Mesendoderm (in vitro differentiated cells): Measurements from ENCODE around the gene GBF1.
A peak's percentile ranks its signal among the peaks of the same experiment; 100 is the strongest.

ENCODE experiments used
- DNase-seq: peaks from one replicate; pipeline ENCODE4 v3.0.0; 2013
- H2AK5ac ChIP-seq: 2 replicates; pipeline ENCODE4 v1.6.1; 2013; ENCODE audit warnings: low read length, inconsistent platforms
- H2BK120ac ChIP-seq: 2 replicates; pipeline ENCODE4 v1.6.1; 2013; ENCODE audit warnings: low read depth, mild to moderate bottlenecking, low read length, moderate library complexity, mixed read lengths
- H2BK15ac ChIP-seq: replicated peaks from 2 replicates; pipeline ENCODE4 v1.6.1; 2013; ENCODE audit warnings: low read depth, mild to moderate bottlenecking, moderate library complexity
- H2BK5ac ChIP-seq: 2 replicates; pipeline ENCODE4 v1.6.1; 2013; ENCODE audit warnings: low read length, inconsistent platforms
- H3K18ac ChIP-seq: 2 replicates; pipeline ENCODE4 v1.6.1; 2013; ENCODE audit warnings: mild to moderate bottlenecking, low read length, mixed read lengths
- H3K23ac ChIP-seq: one replicate; pipeline ENCODE4 v1.6.1; 2013; ENCODE audit warnings: low read length
- H3K27ac ChIP-seq: 2 replicates; pipeline ENCODE4 v1.5.1; 2013; ENCODE audit warnings: low read depth, mild to moderate bottlenecking, inconsistent platforms, low read length, moderate library complexity
- H3K27me3 ChIP-seq: 2 replicates; pipeline ENCODE4 v1.6.1; 2013; ENCODE audit warnings: low read length, control low read depth, mild to moderate bottlenecking, inconsistent platforms; ENCODE audit not compliant: insufficient read depth, poor library complexity
- H3K36me3 ChIP-seq: 2 replicates; pipeline ENCODE4 v1.6.1; 2013; ENCODE audit warnings: low read length, inconsistent platforms; ENCODE audit not compliant: control insufficient read depth, insufficient read depth
- H3K4ac ChIP-seq: one replicate; pipeline ENCODE4 v1.6.1; 2013; ENCODE audit warnings: low read depth, mild to moderate bottlenecking, low read length, moderate library complexity
- H3K4me1 ChIP-seq: 2 replicates; pipeline ENCODE4 v1.6.1; 2013; ENCODE audit warnings: low read depth, low read length, inconsistent platforms; ENCODE audit not compliant: control insufficient read depth
- H3K4me2 ChIP-seq: 2 replicates; pipeline ENCODE4 v1.6.1; 2013; ENCODE audit warnings: low read length
- H3K4me3 ChIP-seq: 2 replicates; pipeline ENCODE4 v1.5.1; 2013; ENCODE audit warnings: mild to moderate bottlenecking, low read length
- H3K56ac ChIP-seq: one replicate; pipeline ENCODE4 v1.6.1; 2013; ENCODE audit warnings: low read length
- H3K79me1 ChIP-seq: 2 replicates; pipeline ENCODE4 v1.6.1; 2013; ENCODE audit warnings: low read length, inconsistent platforms
- H3K79me2 ChIP-seq: 2 replicates; pipeline ENCODE4 v1.6.1; 2013; ENCODE audit warnings: mild to moderate bottlenecking, low read length; ENCODE audit not compliant: control insufficient read depth, insufficient read depth
- H3K9ac ChIP-seq: 2 replicates; pipeline ENCODE4 v1.6.1; 2013; ENCODE audit warnings: low read length, inconsistent platforms
- H4K5ac ChIP-seq: one replicate; pipeline ENCODE4 v1.6.1; 2013; ENCODE audit warnings: low read length
- H4K8ac ChIP-seq: one replicate; pipeline ENCODE4 v1.6.1; 2013; ENCODE audit warnings: low read depth, mild to moderate bottlenecking, control low read depth, low read length, moderate library complexity
- WGBS: extraction: QIAGEN DNeasy Blood & Tissue Kit; methylation state at CpG from one replicate; pipeline ENCODE4 v1.1.7; 2013; ENCODE audit warnings: low lambda C conversion rate, missing lambda C conversion rate; ENCODE audit not compliant: insufficient coverage; ENCODE audit errors: extremely low coverage; 5-methylcytosine and 5-hydroxymethylcytosine counted together

The GBF1 gene

GRCh38 chr10:102235598-102235920, 9.8 kb upstream of the GBF1 start:
- H3K4ac ChIP-seq, result no peak overlapping the region
- H2BK15ac ChIP-seq, result no peak overlapping the region
- no peak overlapping the region for H3K23ac ChIP-seq
- no peak overlapping the region for H3K27ac ChIP-seq
- H3K9ac ChIP-seq, result no peak overlapping the region
- H2BK5ac ChIP-seq, result no peak overlapping the region
- H3K79me2 ChIP-seq, result no peaks in the 10 kb centered on the region
- H2AK5ac ChIP-seq, result no peak overlapping the region
- H4K5ac ChIP-seq, result no peak overlapping the region
- H3K56ac ChIP-seq, result no peak overlapping the region
- H2BK120ac ChIP-seq, result no peak overlapping the region
- no CpG with 5 or more reads among the region's 1 CpG for WGBS
- DNase-seq, result no peak
- peaks cover 44% of the 10 kb centered on the region for H3K27me3 ChIP-seq
- H3K18ac ChIP-seq, result no peak overlapping the region
- no peaks in the 10 kb centered on the region for H3K36me3 ChIP-seq
- H3K4me2 ChIP-seq, result no peak overlapping the region
- no peaks in the 10 kb centered on the region for H3K79me1 ChIP-seq
- no peaks in the 10 kb centered on the region for H3K4me1 ChIP-seq
- no peak overlapping the region for H3K4me3 ChIP-seq
- no peak overlapping the region for H4K8ac ChIP-seq

GRCh38 chr10:102236006-102236405, 9.3 kb upstream of the GBF1 start:
- H3K27me3 ChIP-seq, result peaks cover 48% of the 10 kb centered on the region
- no peaks in the 10 kb centered on the region for H3K36me3 ChIP-seq
- no peak overlapping the region for H3K9ac ChIP-seq

DNA sequence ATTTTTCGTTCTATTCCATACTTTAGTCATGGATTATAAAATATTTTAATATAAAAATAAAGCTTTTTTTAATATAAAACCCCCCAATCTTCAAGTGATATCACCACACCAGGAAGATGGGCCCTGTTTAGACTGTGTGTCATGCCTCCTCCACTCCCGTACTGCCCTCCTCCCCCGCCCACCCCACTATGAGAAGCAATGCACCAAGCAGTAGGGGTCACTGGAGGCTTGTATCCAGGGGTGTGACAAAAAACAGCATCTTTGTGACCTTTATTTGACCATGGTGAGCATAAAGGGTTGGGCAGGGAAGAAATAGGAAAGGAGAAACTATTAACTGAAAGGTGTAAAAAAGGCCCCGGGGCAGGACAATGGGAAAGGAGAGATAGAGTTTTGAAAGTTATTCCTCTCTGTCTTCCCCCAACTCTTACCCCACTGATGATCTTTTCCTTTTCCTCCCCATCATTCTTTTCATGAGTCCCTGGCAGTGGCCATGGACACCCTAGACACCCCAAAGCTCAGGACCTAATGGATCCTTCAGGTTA, 7.5 kb upstream of the GBF1 start:
- no peak overlapping the region for H3K27ac ChIP-seq
- no peak overlapping the region for H2AK5ac ChIP-seq
- H3K18ac ChIP-seq, result no peak overlapping the region
- no CpG with 5 or more reads among the region's 4 CpGs for WGBS
- H2BK120ac ChIP-seq, result no peak overlapping the region
- no peak overlapping the region for H3K4me2 ChIP-seq
- no peaks in the 10 kb centered on the region for H3K36me3 ChIP-seq
- no peak overlapping the region for H2BK5ac ChIP-seq
- no peak overlapping the region for H3K23ac ChIP-seq
- H2BK15ac ChIP-seq, result no peak overlapping the region
- no peak overlapping the region for H4K5ac ChIP-seq
- peaks cover 43% of the 10 kb centered on the region for H3K27me3 ChIP-seq
- no peak overlapping the region for H3K9ac ChIP-seq
- no peak overlapping the region for H3K56ac ChIP-seq
- no peak for DNase-seq
- peaks cover 2% of the 10 kb centered on the region for H3K4me1 ChIP-seq
- no peak overlapping the region for H4K8ac ChIP-seq
- H3K79me2 ChIP-seq, result no peaks in the 10 kb centered on the region
- no peaks in the 10 kb centered on the region for H3K79me1 ChIP-seq
- no peak overlapping the region for H3K4ac ChIP-seq
- no peak overlapping the region for H3K4me3 ChIP-seq

More at GRCh38 chr10:102236006-102236405, 9.3 kb upstream of the GBF1 start:
- H3K23ac ChIP-seq, result no peak overlapping the region
- H3K27ac ChIP-seq, result no peak overlapping the region
- H2BK15ac ChIP-seq, result no peak overlapping the region
- no peaks in the 10 kb centered on the region for H3K79me1 ChIP-seq
- WGBS, result no CpG with 5 or more reads among the region's 8 CpGs
- H2BK120ac ChIP-seq, result no peak overlapping the region
- no peak overlapping the region for H2BK5ac ChIP-seq
- H3K4me2 ChIP-seq, result no peak overlapping the region
- no peaks in the 10 kb centered on the region for H3K4me1 ChIP-seq
- H4K8ac ChIP-seq, result no peak overlapping the region
- no peak overlapping the region for H3K4me3 ChIP-seq
- no peak overlapping the region for H3K4ac ChIP-seq
- H3K79me2 ChIP-seq, result no peaks in the 10 kb centered on the region
- H3K56ac ChIP-seq, result no peak overlapping the region
- no peak overlapping the region for H2AK5ac ChIP-seq
- no peak overlapping the region for H3K18ac ChIP-seq
- no peak overlapping the region for H4K5ac ChIP-seq
- no peak for DNase-seq

DNA sequence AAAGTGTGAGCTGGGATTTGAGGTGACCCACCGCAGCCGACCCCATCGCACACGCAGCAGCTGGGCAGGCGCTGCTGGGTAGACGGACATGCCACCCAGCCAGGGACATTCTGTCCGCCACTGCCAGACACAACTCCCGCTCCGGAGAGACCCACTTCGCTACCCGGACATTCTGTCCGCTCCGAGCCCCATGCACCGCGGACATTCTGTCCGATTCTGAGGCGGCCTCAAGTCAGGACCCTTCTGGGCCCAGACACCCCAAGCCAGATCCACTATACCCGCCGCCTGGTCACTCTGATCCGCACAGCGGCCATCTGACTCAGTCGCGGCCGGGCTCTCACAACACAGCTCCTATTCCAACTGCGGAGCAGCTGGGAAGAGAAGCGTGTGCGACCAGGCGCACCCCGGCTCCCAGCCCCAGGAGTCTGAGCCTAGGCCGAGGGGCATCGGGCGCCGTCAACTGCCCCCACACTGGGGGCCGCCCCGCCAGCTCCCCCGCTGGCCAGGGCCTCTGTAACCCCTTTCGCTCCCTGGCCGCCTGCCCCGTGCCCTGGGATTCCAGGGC, 4.8 kb upstream of the GBF1 start:
- H4K8ac ChIP-seq, result no peak overlapping the region
- no CpG with 5 or more reads among the region's 39 CpGs for WGBS
- H3K9ac ChIP-seq, result peak overlapping the region; percentile 60
- no peak overlapping the region for H2BK5ac ChIP-seq
- peaks cover 5% of the 10 kb centered on the region for H3K4me1 ChIP-seq
- DNase-seq, result no peak
- H2BK120ac ChIP-seq, result no peak overlapping the region
- no peak overlapping the region for H3K23ac ChIP-seq
- H3K36me3 ChIP-seq, result no peaks in the 10 kb centered on the region
- H3K27ac ChIP-seq, result no peak overlapping the region
- H3K4ac ChIP-seq, result no peak overlapping the region
- H2BK15ac ChIP-seq, result no peak overlapping the region
- peak overlapping the region; percentile 34 for H3K4me3 ChIP-seq
- no peaks in the 10 kb centered on the region for H3K79me2 ChIP-seq
- H3K79me1 ChIP-seq, result no peaks in the 10 kb centered on the region
- H3K56ac ChIP-seq, result peak overlapping the region; percentile 62
- H3K4me2 ChIP-seq, result peak overlapping the region; percentile 96
- no peak overlapping the region for H3K18ac ChIP-seq
- H4K5ac ChIP-seq, result no peak overlapping the region
- H3K27me3 ChIP-seq, result peaks cover 32% of the 10 kb centered on the region
- H2AK5ac ChIP-seq, result no peak overlapping the region

GRCh38 chr10:102241032-102241443, 4.3 kb upstream of the GBF1 start:
- Histone ChIP-seq H3K4ac (no peak overlapping the region), H3K23ac (no peak overlapping the region), H3K79me1 (peaks cover under 1% of the 10 kb centered on the region), H3K4me2 (peak overlapping the region; percentile 96), H3K18ac (no peak overlapping the region), H3K27ac (no peak overlapping the region), H3K27me3 (peaks cover 32% of the 10 kb centered on the region), H2BK5ac (no peak overlapping the region), H3K4me3 (peak overlapping the region; percentile 34), H4K5ac (no peak overlapping the region), H3K36me3 (no peaks in the 10 kb centered on the region), H2BK15ac (no peak overlapping the region), H4K8ac (no peak overlapping the region), H3K56ac (peak overlapping the region; percentile 62), H2BK120ac (no peak overlapping the region), H3K4me1 (peaks cover 5% of the 10 kb centered on the region), H2AK5ac (no peak overlapping the region), H3K79me2 (peaks cover 3% of the 10 kb centered on the region), H3K9ac (peak overlapping the region; percentile 60)
- no peak for DNase-seq
- no CpG with 5 or more reads among the region's 20 CpGs for WGBS
